GM19239 (cell line): Measurements from ENCODE around the gene CIAPIN1.
"Not testable (repeated sequence)": the region's sequence is repeated elsewhere in the genome, so short reads cannot be mapped to it uniquely, and the experiment has no call there.

Experiments
- DNase-seq: peaks from one replicate; pipeline ENCODE4 v3.0.0; 2011; ENCODE audit warnings: low spot score; ENCODE audit not compliant: insufficient read length
- FAIRE-seq: peaks from 2 replicates; lab custom pipeline; 2011; peaks lifted over from hg19 to GRCh38; lab: Jason Lieb, UNC

The CIAPIN1 gene

GRCh38 chr16:57411362-57411976, 35.7 kb downstream of the CIAPIN1 start:
- DNase-seq (no peak), FAIRE-seq (peak; percentile 47)

DNA sequence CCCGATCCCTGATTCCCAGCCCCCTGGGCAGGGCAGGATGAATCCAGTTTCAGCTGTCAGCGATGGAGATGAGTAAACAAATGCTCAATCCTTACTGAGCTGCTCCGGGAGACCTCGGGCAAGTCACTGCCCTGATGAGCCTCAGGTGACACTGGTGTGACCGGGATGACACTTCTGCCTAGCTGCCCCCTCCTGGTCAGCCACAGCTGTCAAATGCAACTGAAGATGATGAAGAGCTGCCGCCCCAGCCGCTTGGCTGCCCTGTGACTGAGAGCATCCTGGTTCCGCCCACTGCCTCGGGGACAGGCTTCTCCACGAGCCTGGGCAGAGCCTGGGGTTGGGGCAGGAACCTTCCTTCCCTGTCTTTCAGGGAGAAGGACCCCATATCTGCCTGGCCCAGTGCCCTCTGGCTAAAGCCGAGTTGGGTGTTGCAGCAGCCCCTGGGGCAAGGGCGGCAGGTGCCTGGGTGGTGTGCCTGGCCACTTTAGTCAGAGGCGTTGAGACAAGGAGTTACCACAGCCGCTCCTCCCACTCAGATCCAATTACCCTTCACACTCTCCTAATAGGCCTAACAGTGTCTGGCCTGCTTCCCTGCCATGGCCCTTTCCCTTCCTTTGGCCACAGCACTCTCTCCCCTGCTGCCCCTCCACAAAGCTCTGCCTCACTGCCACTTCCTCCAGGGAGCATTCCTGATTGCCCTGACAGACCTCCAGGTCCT, 37.2 kb downstream of the CIAPIN1 start:
- FAIRE-seq (no peak), DNase-seq (no peak)

DNA sequence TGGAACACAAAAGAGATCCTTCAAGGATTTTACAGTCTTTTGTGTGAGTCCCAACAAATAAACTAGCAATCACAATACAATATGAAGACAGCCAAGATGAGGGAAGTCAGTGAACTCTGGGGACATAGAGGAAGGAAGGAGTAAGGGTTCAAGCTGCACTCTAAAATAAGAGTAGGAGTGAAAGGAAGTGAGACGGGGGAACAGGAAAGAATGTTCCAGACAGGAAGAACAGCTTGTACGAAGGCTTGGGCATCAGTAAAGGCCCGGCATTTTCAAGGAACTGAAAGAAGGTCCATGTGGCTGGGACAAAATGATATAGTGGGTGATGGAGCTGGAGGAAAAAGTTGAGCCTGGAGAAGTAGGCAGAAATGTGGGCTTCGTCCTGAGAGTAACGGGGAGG, 38.1 kb downstream of the CIAPIN1 start:
- DNase-seq (no peak), FAIRE-seq (no peak)

- DNase-seq (no peak), FAIRE-seq (no peak)
Measured at GRCh38 chr16:57407521-57408353, 39.4 kb downstream of the CIAPIN1 start.

DNA sequence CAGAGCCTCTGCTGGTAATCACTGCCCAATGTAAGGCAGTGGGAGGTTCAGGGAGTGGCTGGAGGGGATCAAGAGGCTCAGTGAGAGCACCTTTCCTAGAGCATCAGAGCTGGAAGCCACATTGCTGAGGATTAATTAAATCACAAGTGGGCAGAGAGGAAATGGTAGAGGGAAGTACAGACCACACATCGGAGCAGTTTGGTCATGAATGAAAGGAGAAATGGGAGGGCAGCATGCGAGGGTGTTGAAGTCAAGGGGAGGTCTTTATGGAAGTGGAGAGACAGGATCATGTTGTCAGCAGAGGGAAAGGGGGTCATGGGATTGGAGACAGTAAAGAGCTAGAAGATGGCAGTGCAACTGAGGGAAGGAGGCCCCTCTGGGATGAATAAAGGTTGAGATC, 40.3 kb downstream of the CIAPIN1 start:
- FAIRE-seq = no peak
- DNase-seq = no peak

DNA sequence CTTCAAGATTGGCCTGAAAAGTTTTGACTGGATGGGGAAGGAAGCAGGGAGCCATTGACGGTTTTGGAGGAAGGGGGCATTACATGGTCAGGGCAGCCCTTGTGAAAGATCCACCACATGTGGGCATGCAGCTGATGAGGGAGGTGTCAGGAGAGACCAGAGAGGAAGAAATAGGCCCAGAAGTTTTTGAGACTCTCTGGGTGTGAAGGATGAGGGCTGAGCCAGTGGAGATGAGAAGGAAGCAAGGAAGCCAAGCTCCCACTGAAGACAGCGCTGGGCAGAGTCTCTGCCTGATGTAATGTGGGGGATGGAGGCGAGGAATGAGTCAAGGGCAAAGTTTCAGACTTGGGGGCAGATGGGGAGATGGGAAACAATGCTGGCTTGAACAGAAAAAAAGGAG, 42.1 kb downstream of the CIAPIN1 start:
- FAIRE-seq = no peak
- DNase-seq = no peak

- no peak for FAIRE-seq
Measured at GRCh38 chr16:57403965-57404817, 43.0 kb downstream of the CIAPIN1 start, which contains the start of gene CCL17. Gene CCL17 (plus strand): TSS chr16:57404767. CDS start chr16:57413933, 9,166 bp downstream.

GRCh38 chr16:57401943-57402640, 45.1 kb downstream of the CIAPIN1 start:
- DNase-seq (no peak), FAIRE-seq (no peak)

More at GRCh38 chr16:57403965-57404817, 43.0 kb downstream of the CIAPIN1 start, which contains the start of gene CCL17:
- DNase-seq = no peak

- not testable (repeated sequence) for FAIRE-seq, DNase-seq
Measured at GRCh38 chr16:57397493-57397892, 49.7 kb downstream of the CIAPIN1 start.

GRCh38 chr16:57396786-57397185, 50.4 kb downstream of the CIAPIN1 start:
- DNase-seq = no peak
- no peak for FAIRE-seq

GRCh38 chr16:57395026-57395425, 52.2 kb downstream of the CIAPIN1 start:
- no peak for FAIRE-seq
- no peak for DNase-seq

- no peak for DNase-seq
Measured at GRCh38 chr16:57394444-57394843, 52.7 kb downstream of the CIAPIN1 start.

GRCh38 chr16:57392694-57393093, 54.5 kb downstream of the CIAPIN1 start:
- FAIRE-seq = no peak
- no peak for DNase-seq

More at GRCh38 chr16:57394444-57394843, 52.7 kb downstream of the CIAPIN1 start:
- no peak for FAIRE-seq

DNA sequence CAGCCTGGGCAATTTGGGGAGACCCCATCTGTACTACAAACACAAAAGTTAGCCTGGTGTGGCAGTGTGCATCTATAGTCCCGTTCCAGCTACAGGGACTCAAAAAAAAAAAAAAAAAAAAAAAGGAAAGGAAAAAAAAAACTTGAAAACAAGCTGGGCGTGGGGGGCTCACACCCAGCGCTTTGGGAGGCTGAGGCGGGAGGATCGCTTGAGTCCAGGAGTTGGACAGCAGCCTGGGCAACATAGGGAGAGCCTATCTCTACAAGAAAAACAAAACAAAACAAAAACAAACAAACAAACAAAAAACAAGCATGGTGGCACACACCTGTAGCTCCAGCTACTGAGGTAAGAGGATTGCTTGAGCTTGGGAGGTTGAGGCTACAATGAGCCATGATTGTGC, 55.5 kb downstream of the CIAPIN1 start:
- DNase-seq (no peak), FAIRE-seq (no peak)

DNA sequence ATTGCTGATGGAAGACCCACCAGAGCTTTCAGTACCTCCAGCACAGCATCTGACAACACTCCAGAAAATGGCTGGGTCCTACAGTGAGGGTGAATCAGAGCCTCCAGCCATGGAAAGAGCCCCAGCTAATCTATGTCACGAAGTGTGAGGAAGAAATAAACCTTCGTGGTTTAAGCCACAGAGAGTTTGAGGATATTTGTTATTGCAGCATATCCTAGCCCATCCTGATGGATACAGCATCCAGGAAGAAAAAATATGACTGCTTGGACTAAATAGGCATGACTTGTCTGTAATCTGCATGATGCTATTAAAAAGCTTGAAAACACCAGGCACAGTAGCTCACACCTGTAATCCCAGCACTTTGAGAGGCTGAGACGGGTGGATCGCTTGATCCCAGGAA, 55.9 kb downstream of the CIAPIN1 start:
- DNase-seq = no peak
- FAIRE-seq = no peak

GRCh38 chr16:57390636-57391295, 56.4 kb downstream of the CIAPIN1 start:
- DNase-seq (no peak), FAIRE-seq (no peak)

DNA sequence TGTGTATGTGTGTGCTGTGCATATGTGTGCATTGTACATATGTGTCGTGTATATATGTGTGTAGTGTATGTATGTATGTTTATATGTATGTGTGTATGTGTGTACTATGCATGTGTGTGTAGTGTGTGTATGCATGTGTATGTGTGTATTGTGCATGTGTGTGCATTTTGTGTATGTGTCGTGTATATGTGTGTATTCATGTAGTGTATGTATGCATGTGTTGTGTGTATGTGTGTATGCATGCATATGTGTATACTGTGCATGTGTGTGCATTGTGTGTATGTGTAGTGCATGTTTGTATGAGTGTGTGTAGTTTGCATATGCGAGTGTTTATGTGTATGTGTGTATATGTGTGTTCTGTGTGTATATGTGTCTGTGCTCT, 58.1 kb downstream of the CIAPIN1 start:
- DNase-seq (no peak), FAIRE-seq (no peak)

GRCh38 chr16:57388359-57389086, 58.7 kb downstream of the CIAPIN1 start:
- no peak for DNase-seq
- FAIRE-seq = peak; percentile 65
